GM12864 (cell line): ENCODE measurements around the gene MAP1B.

Experiments used
- DNase-seq: peaks from one replicate; pipeline ENCODE4 v3.0.0-alpha.2; 2011; ENCODE audit warnings: low read depth
- H3K4me3 ChIP-seq: 2 replicates; pipeline ENCODE4 v1.5.1; 2011; ENCODE audit warnings: mild to moderate bottlenecking, low read depth, low read length, control low read depth
- CTCF ChIP-seq: IDR thresholded peaks from 2 replicates; pipeline ENCODE4 v1.5.1; 2011; ENCODE audit warnings: low read depth, mild to moderate bottlenecking, moderate library complexity, low read length, control low read depth, inconsistent platforms; ENCODE audit errors: missing control alignments

Gene MAP1B

GRCh38 chr5:72224946-72225463 is 117.7 kb downstream of the MAP1B start:
- TF ChIP-seq CTCF: no peak
- H3K4me3 ChIP-seq: no peak overlapping the region

GRCh38 chr5:72225741-72226140 is 118.5 kb downstream of the MAP1B start:
- TF ChIP-seq CTCF: no peak
- no peak for DNase-seq
- no peak overlapping the region for H3K4me3 ChIP-seq

More at GRCh38 chr5:72224946-72225463, 117.7 kb downstream of the MAP1B start:
- DNase-seq: no peak

GRCh38 chr5:72226950-72227349 is 119.7 kb downstream of the MAP1B start:
- DNase-seq: no peak
- no peak for TF ChIP-seq CTCF
- H3K4me3 ChIP-seq: no peak overlapping the region

GRCh38 chr5:72228960-72229359 is 121.7 kb downstream of the MAP1B start:
- H3K4me3 ChIP-seq: no peak overlapping the region
- TF ChIP-seq CTCF: no peak
- DNase-seq: no peak

- TF ChIP-seq CTCF: no peak
Observed at GRCh38 chr5:72231991-72232703, 124.9 kb downstream of the MAP1B start.

GRCh38 chr5:72232838-72233237 is 125.6 kb downstream of the MAP1B start:
- TF ChIP-seq CTCF: no peak
- DNase-seq: no peak
- H3K4me3 ChIP-seq: no peak overlapping the region

More at GRCh38 chr5:72231991-72232703, 124.9 kb downstream of the MAP1B start:
- no peak overlapping the region for H3K4me3 ChIP-seq
- no peak for DNase-seq

- H3K4me3 ChIP-seq: no peak overlapping the region
- TF ChIP-seq CTCF: no peak
- DNase-seq: no peak
Observed at GRCh38 chr5:72233835-72234234, 126.6 kb downstream of the MAP1B start.
